ENCODE results near the gene GLB1L2. TPM values are rescaled to one million over a fixed set of nuclear protein-coding genes. Genes with fewer than 3 reads are reported as not detected.

Gene GLB1L2
- total RNA-seq, result 1.9 and 4.4 TPM in 2 replicates

GRCh38 chr11:134331354-134332188 lies at the start of gene GLB1L2:
GLB1L2 (plus strand) TSS chr11:134331988; CDS start chr11:134332062, 74 bp downstream.

GRCh38 chr11:134412203-134413042 lies 80.6 kb downstream of the GLB1L2 start, which contains the start of gene B3GAT1:
B3GAT1 (minus strand) TSS chr11:134412242; CDS start chr11:134387659, 24,583 bp downstream.

Other genes starting within 250 kb of the GLB1L2 start
- gene NCAPD3, start 108.0 kb upstream of the GLB1L2 start, total RNA-seq, result 7.9 and 11.7 TPM in 2 replicates
- 20.2 and 40.7 TPM in 2 replicates for gene VPS26B, start 107.3 kb upstream of the GLB1L2 start, total RNA-seq
- 53.8 and 54.3 TPM in 2 replicates for gene THYN1, start 78.6 kb upstream of the GLB1L2 start, total RNA-seq
- 15.7 and 16.4 TPM in 2 replicates for gene ACAD8, start 78.4 kb upstream of the GLB1L2 start, total RNA-seq
- 1.3 and 3.8 TPM in 2 replicates for gene GLB1L3, start 55.6 kb upstream of the GLB1L2 start, total RNA-seq
- under 0.01 TPM in 1 of 2 replicates, not detected in the other for gene B3GAT1, start 80.3 kb downstream of the GLB1L2 start, total RNA-seq

All from nasal cavity respiratory epithelium epithelial cell of viscerocranial mucosa (primary cell).